MM.1S (cell line): ENCODE measurements around the gene REEP1.

Experiments used
- DNase-seq: peaks from one replicate; pipeline ENCODE4 v3.0.0-alpha.2; 2015
- H2AFZ ChIP-seq: fragments of 300-600 bp; sonication (generic); 2 replicates; pipeline ENCODE4 v1.6.0; 2016; ENCODE audit warnings: antibody characterized with exemption, low read length
- H3F3A ChIP-seq: fragments of 300-600 bp; sonication (generic); 2 replicates; pipeline ENCODE4 v1.6.1; 2016; ENCODE audit warnings: mild to moderate bottlenecking, antibody characterized with exemption, low read length, moderate library complexity, mixed read lengths; ENCODE audit not compliant: insufficient read depth
- H3K27ac ChIP-seq: fragments of 300-600 bp; sonication (generic); 2 replicates; pipeline ENCODE4 v1.5.1; 2016; ENCODE audit warnings: mild to moderate bottlenecking, low read length
- H3K27me3 ChIP-seq: fragments of 300-600 bp; sonication (generic); replicated peaks from 2 replicates; pipeline ENCODE4 v1.6.0; 2016; ENCODE audit warnings: low read length; ENCODE audit not compliant: insufficient read depth
- H3K36me3 ChIP-seq: fragments of 300-600 bp; sonication (generic); replicated peaks from 2 replicates; pipeline ENCODE4 v1.6.1; 2016; ENCODE audit warnings: mild to moderate bottlenecking, low read length, mixed read lengths; ENCODE audit not compliant: insufficient read depth
- H3K4me1 ChIP-seq: fragments of 300-600 bp; sonication (generic); 2 replicates; pipeline ENCODE4 v1.6.1; 2016; ENCODE audit warnings: low read length, mixed read lengths
- H3K4me2 ChIP-seq: fragments of 300-600 bp; sonication (generic); 2 replicates; pipeline ENCODE4 v1.6.0; 2016; ENCODE audit warnings: low read depth, low read length
- H3K4me3 ChIP-seq: fragments of 300-600 bp; sonication (generic); 2 replicates; pipeline ENCODE4 v1.5.1; 2016; ENCODE audit warnings: low read length, mixed read lengths
- H3K79me2 ChIP-seq: fragments of 300-600 bp; sonication (generic); 2 replicates; pipeline ENCODE4 v1.6.1; 2016; ENCODE audit warnings: mixed run types, low read length, mixed read lengths
- H3K9ac ChIP-seq: fragments of 300-600 bp; sonication (generic); 2 replicates; pipeline ENCODE4 v1.6.1; 2016; ENCODE audit warnings: low read length, mixed read lengths
- H3K9me2 ChIP-seq: fragments of 300-600 bp; sonication (generic); replicated peaks from 2 replicates; pipeline ENCODE4 v1.6.1; 2016; ENCODE audit warnings: mild to moderate bottlenecking, low read length, mixed read lengths; ENCODE audit not compliant: insufficient read depth
- H3K9me3 ChIP-seq: fragments of 300-600 bp; sonication (generic); replicated peaks from 2 replicates; pipeline ENCODE4 v1.6.1; 2016; ENCODE audit warnings: mild to moderate bottlenecking, low read length, mixed read lengths; ENCODE audit not compliant: insufficient read depth
- H4K20me1 ChIP-seq: fragments of 300-600 bp; sonication (generic); 2 replicates; pipeline ENCODE4 v1.6.1; 2016; ENCODE audit warnings: mild to moderate bottlenecking, low read length, moderate library complexity, mixed read lengths; ENCODE audit not compliant: insufficient read depth
- EZH2 ChIP-seq: fragments of 300-600 bp; sonication (generic); optimal IDR thresholded peaks from 2 replicates; pipeline ENCODE3; 2017; ENCODE audit warnings: low read depth, mild to moderate bottlenecking, antibody characterized with exemption, low read length, mixed read lengths
- EZH2phosphoT487 ChIP-seq: fragments of 300-600 bp; sonication (generic); IDR thresholded peaks from 2 replicates; pipeline ENCODE4 v1.6.1; 2018; ENCODE audit warnings: antibody characterized with exemption, low read length
- TF ChIP-seq, protein P1 (sequence below): fragments of 300-600 bp; sonication (generic); IDR thresholded peaks from 2 replicates; pipeline ENCODE4 v1.5.1; 2016; ENCODE audit warnings: antibody characterized with exemption, low read length, mixed read lengths

REEP1 gene

DNA sequence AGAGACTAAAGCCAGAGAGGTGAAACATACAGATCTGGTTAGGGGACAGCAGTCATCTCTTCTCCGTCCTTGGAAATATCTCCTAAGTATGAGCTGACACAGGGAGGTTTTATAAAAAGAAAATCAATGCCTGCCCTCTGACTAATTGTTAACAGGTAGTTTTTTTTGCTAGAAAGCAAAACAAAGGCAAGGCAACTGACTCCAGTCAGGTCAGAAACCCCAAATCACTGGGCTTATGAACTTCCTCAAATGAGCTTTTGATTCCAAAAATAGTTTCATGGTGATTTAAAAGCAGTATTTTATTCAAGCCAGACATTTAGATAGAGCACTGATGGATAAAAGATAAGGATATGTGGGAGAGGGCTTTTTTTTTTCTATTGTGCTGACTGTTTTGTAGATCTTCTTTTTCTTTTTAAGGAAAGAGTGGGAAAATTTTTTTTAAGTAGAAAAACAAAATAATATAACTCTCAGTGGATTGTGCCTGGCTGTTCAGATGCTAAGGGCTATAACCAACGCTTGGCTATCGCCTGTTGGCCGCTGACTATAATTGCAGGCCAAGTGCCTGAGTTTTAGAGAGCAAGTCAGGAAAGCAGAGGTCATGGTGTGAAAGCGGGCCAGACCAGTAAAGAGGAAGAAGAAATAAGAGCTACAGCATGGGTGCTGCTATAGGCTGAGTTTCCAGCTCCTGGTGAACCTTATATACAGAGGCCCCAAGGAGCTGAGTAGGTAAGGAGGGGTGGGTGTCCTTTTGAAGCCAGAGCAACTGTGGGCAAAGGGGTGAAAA, 93.3 kb downstream of the REEP1 start:
- Histone ChIP-seq H3K4me3 (no peak overlapping the region), H2AFZ (peak overlapping the region; percentile 40), H3K4me2 (peak overlapping the region; percentile 49), H3K9me2 (no peaks in the 10 kb centered on the region), H4K20me1 (no peaks in the 10 kb centered on the region), H3K4me1 (peaks cover 45% of the 10 kb centered on the region), H3K9me3 (no peaks in the 10 kb centered on the region), H3F3A (peaks cover 15% of the 10 kb centered on the region), H3K79me2 (no peaks in the 10 kb centered on the region), H3K36me3 (no peaks in the 10 kb centered on the region), H3K9ac (peak overlapping the region; percentile 46), H3K27me3 (no peaks in the 10 kb centered on the region), H3K27ac (peak overlapping the region; percentile 83)
- peak; percentile 65 for DNase-seq
- no peak for TF ChIP-seq EZH2phosphoT487
- TF ChIP-seq, protein P1, sequence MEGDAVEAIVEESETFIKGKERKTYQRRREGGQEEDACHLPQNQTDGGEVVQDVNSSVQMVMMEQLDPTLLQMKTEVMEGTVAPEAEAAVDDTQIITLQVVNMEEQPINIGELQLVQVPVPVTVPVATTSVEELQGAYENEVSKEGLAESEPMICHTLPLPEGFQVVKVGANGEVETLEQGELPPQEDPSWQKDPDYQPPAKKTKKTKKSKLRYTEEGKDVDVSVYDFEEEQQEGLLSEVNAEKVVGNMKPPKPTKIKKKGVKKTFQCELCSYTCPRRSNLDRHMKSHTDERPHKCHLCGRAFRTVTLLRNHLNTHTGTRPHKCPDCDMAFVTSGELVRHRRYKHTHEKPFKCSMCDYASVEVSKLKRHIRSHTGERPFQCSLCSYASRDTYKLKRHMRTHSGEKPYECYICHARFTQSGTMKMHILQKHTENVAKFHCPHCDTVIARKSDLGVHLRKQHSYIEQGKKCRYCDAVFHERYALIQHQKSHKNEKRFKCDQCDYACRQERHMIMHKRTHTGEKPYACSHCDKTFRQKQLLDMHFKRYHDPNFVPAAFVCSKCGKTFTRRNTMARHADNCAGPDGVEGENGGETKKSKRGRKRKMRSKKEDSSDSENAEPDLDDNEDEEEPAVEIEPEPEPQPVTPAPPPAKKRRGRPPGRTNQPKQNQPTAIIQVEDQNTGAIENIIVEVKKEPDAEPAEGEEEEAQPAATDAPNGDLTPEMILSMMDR = peak; percentile 64
- TF ChIP-seq EZH2 = no peak

DNA sequence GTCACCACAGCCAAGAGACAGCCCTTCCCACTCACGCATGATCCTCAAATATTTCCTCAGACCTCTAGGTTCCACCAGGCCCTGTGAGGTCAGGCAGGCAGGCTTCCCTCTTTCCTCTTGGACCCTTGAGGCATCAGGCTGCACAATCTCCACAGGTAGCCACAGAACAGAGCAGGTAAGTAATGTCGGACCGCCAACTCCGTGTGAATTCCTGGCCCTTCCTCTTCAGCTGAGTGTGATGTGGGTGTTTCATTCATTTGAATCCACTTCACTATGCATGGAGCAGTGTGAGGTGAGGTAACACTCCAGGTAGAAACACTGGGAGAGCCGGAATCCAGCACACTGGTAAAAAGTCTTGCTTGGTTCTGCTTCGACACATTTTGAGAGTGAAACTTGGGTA, 94.2 kb downstream of the REEP1 start:
- Histone ChIP-seq H3K4me3 (no peak overlapping the region), H3K4me1 (peaks cover 39% of the 10 kb centered on the region), H3K4me2 (peak overlapping the region; percentile 49; the same call in 1 of the 2 replicates), H4K20me1 (no peaks in the 10 kb centered on the region), H3K36me3 (no peaks in the 10 kb centered on the region), H3K27me3 (no peaks in the 10 kb centered on the region), H3K27ac (peak overlapping the region; percentile 83; the same call in 1 of the 2 replicates), H3K79me2 (no peaks in the 10 kb centered on the region), H3K9me3 (no peaks in the 10 kb centered on the region), H3K9ac (peak overlapping the region; percentile 46; the same call in 1 of the 2 replicates), H3F3A (peaks cover 9% of the 10 kb centered on the region), H2AFZ (no peak overlapping the region), H3K9me2 (no peaks in the 10 kb centered on the region)
- no peak for DNase-seq
- no peak for TF ChIP-seq EZH2

DNA sequence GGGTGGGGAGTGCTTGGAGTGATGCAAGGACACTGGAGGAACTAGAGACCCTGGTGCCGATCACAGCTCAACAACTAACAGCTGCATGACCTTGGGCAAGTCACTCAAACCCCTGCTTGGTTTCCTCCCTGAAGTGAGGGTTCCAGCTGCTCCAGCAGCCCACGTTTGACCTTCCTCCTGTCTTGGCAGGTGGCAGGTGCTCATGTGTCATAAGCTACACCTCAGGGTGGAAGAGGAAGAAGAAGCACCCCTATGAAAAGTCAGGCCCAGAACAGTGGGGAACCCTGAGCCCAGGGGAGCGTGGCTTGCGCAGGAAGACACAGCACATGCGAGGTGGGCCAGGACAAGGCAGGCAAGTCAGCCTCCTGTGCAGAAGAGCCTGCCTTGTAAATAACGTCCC, 95.8 kb downstream of the REEP1 start:
- no peaks in the 10 kb centered on the region for H3K9me3 ChIP-seq
- H3K27ac ChIP-seq = peak overlapping the region; percentile 31; the same call in 1 of the 2 replicates
- no peaks in the 10 kb centered on the region for H3K27me3 ChIP-seq
- peaks cover 39% of the 10 kb centered on the region for H3K4me1 ChIP-seq
- 0 out of 2 replicates have a peak overlapping the region, but pooled peaks have one; percentile 5 for H3K4me2 ChIP-seq
- H3F3A ChIP-seq = peaks cover 9% of the 10 kb centered on the region
- no peak overlapping the region for H3K9ac ChIP-seq
- no peaks in the 10 kb centered on the region for H4K20me1 ChIP-seq
- no peak overlapping the region for H3K4me3 ChIP-seq
- no peaks in the 10 kb centered on the region for H3K9me2 ChIP-seq
- H3K79me2 ChIP-seq = no peaks in the 10 kb centered on the region
- no peaks in the 10 kb centered on the region for H3K36me3 ChIP-seq
- 0 out of 2 replicates have a peak overlapping the region, but pooled peaks have one; percentile 34 for H2AFZ ChIP-seq
- TF ChIP-seq EZH2 = no peak
- TF ChIP-seq EZH2phosphoT487 = no peak
- TF ChIP-seq, protein P1 = no peak
- peak; percentile 36 for DNase-seq

DNA sequence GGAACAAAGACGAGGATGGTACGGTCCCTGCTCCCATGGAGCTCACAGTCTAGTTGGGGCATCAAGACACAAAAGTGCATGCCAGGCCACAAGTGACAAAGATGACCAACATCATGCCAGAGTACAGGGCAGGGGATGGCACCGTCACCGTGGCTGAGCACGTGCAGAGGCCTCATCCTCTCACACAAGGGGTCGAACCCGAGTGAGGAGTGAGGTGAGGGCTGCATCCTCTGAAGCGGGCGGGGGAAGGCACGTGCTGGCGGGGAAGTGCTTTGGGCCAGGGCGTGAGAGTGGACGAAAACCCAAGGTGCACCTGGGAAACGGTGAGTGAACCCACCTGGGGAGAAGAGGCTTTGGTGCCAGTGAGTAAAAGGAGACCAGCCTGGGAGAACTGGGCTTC, 97.2 kb downstream of the REEP1 start:
- Histone ChIP-seq H3K36me3 (no peaks in the 10 kb centered on the region), H3F3A (peaks cover 9% of the 10 kb centered on the region)
- no peak for DNase-seq

More for the DNA sequence above, 97.2 kb downstream of the REEP1 start:
- no peak overlapping the region for H3K9ac ChIP-seq
- peaks cover 39% of the 10 kb centered on the region for H3K4me1 ChIP-seq
- H3K79me2 ChIP-seq = no peaks in the 10 kb centered on the region
- no peaks in the 10 kb centered on the region for H3K9me2 ChIP-seq
- no peaks in the 10 kb centered on the region for H3K9me3 ChIP-seq
- no peak overlapping the region for H3K4me2 ChIP-seq
- no peak overlapping the region for H2AFZ ChIP-seq
- no peaks in the 10 kb centered on the region for H3K27me3 ChIP-seq
- no peak for TF ChIP-seq EZH2
- no peak for TF ChIP-seq EZH2phosphoT487
- TF ChIP-seq, protein P1 = no peak
- no peak overlapping the region for H3K4me3 ChIP-seq
- H4K20me1 ChIP-seq = no peaks in the 10 kb centered on the region
- H3K27ac ChIP-seq = no peak overlapping the region
